ENCODE data around the gene ATP6V1G3. TPM values are rescaled to one million over a fixed set of nuclear protein-coding genes. Genes with fewer than 3 reads are reported as not detected.
"Not testable (repeated sequence)": the region's sequence is repeated elsewhere in the genome, so short reads cannot be mapped to it uniquely, and the experiment has no call there.

The ATP6V1G3 gene
- total RNA-seq, 2 donors from 2014 or later = not detected

DNA sequence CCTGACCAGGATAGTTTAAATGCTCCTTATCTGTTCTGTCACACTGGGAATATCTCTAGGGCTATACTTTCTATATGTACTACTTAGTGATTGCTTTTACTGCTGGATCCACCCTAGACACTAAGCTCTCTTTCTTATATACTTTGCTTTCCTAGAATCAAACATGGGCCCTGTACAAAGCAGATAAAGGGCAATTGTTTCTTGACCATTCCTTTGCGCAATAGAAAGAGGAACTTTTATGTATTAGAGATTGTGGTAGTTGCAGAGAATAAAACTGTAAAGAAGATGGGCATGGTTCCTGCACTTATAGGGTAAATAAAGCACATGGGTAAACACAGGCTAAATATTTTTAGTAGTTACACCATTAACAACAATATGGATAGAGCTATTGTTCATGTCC lies 58.8 kb downstream of the ATP6V1G3 start:
- TF ChIP-seq CTCF (IDR thresholded peaks at IDR 0.05) = no peak
- no peak for TF ChIP-seq POLR2A (IDR thresholded peaks at IDR 0.05)

DNA sequence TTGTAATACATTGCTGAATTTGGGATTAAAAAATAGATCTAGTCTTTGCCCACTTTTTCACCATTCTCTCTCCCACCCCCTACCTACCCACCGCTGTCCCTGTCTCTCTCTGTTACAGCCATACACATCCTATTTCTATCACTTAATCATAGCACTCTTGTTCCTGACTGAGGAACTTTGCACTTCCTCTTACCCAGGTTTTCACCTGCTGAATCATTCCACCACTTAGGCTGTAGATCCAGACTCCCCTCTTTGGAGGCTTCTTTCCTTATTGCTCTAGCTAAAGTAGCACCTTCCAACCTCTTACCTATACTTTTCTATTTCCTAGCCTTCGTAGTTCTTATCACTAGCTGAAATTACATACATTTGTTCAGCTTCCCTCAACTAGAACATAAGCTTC lies 59.6 kb downstream of the ATP6V1G3 start:
- no peaks in the 10 kb centered on the region for H3K4me1 ChIP-seq
- ATAC-seq (no peak), DNase-seq (no peak)
- TF ChIP-seq POLR2A (IDR thresholded peaks at IDR 0.05) (no peak), CTCF (IDR thresholded peaks at IDR 0.05) (no peak)
- no peaks in the 10 kb centered on the region for H3K27me3 ChIP-seq
- no peak overlapping the region for H3K27ac ChIP-seq
- H3K9me3 ChIP-seq = no peaks in the 10 kb centered on the region
- intact Hi-C loops (cut with DNase I) = no loop called here
- H3K4me3 ChIP-seq = no peak overlapping the region
- WGBS, 2 donors = 46 to 66% methylated on average over 2 of the region's 2 CpGs
- no peaks in the 10 kb centered on the region for H3K36me3 ChIP-seq (replicated peaks in 1 of 2; ENCODE audit: insufficient read depth in 1 of 2, low read depth in 2 of 2)

More for the DNA sequence above, 58.8 kb downstream of the ATP6V1G3 start:
- ATAC-seq (no peak), DNase-seq (no peak)
- H3K9me3 ChIP-seq = no peaks in the 10 kb centered on the region
- H3K27ac ChIP-seq = no peak overlapping the region
- H3K4me1 ChIP-seq = no peaks in the 10 kb centered on the region
- intact Hi-C loops (cut with DNase I) = no loop called here
- H3K36me3 ChIP-seq (replicated peaks in 1 of 2; ENCODE audit: insufficient read depth in 1 of 2, low read depth in 2 of 2) = no peaks in the 10 kb centered on the region
- WGBS, 2 donors = 96 to 100% methylated on average over 1 of the region's 1 CpG
- no peaks in the 10 kb centered on the region for H3K27me3 ChIP-seq
- H3K4me3 ChIP-seq = no peak overlapping the region

- intact Hi-C loops (cut with DNase I); H3K27ac ChIP-seq; ATAC-seq; H3K4me3 ChIP-seq; H3K9me3 ChIP-seq; H3K36me3 ChIP-seq (replicated peaks in 1 of 2; ENCODE audit: insufficient read depth in 1 of 2, low read depth in 2 of 2); H3K27me3 ChIP-seq; DNase-seq; H3K4me1 ChIP-seq: not testable (repeated sequence)
Measured at GRCh38 chr1:198477354-198477753, 63.1 kb downstream of the ATP6V1G3 start.

Other genes with a start within 250 kb of the ATP6V1G3 start
- gene PTPRC, start 98.4 kb upstream of the ATP6V1G3 start, total RNA-seq = 1 to 10 TPM; 3.3 to 9.9 TPM

Data from body of pancreas (tissue), 4 donors.